Femur (tissue), 1 donor: ENCODE data around the gene ACBD6.
"Not testable (repeated sequence)": the region's sequence is repeated elsewhere in the genome, so short reads cannot be mapped to it uniquely, and the experiment has no call there.

Experiments
- DNase-seq: peaks from one replicate; pipeline ENCODE4 v3.0.0-alpha.2; 2017

Gene ACBD6, protein sequence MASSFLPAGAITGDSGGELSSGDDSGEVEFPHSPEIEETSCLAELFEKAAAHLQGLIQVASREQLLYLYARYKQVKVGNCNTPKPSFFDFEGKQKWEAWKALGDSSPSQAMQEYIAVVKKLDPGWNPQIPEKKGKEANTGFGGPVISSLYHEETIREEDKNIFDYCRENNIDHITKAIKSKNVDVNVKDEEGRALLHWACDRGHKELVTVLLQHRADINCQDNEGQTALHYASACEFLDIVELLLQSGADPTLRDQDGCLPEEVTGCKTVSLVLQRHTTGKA

DNA sequence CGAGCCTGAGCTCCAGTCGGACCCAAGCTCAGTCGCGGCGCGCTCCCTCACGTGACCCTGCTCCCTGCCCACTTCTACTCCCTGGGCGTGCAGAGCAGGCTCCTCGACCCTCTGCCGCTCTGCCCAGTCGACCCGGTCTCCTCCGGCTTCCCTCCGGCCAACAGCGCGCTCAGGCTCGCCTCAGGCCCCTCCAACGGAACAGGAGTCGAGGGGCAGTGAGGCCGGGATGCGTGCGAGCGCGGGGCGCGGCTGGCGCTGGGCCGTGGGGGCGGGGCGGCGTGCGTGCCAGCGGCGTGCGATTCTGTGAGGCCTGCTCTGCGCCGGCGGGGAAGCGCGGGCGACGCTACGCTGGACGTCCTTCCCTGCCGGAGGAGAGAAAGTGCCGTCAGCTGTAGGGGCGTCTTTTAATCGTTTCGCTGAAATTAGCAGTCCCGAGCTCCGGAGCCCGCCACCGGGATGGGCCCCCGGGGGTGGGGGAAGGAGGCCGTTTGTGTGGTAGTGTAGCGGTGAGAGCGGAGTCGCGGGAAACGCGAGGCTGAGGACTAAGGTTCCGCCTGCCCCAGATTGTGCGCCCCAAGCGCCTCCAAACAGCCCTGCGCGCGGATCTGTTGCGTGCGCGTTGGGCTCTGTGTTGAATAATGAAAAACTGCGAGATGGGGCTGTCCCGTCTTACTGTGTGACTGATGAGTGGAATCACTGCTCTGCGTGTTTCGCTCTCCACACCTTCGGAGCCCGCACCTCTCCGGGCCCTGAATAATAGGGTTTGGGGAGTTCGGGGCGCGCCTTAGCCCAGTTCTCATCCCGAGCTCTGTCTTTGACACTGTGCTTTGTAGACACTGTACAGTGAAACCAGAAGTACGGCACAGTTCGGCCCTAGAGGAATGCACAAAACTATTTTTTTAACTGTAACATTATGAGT is at the start of gene ACBD6:
ACBD6 (minus strand) TSS at position 217 of the 919 bp plus-strand sequence. CDS start 311 bp downstream, outside the sequence.
- peak; percentile 91 for DNase-seq

- DNase-seq: no peak
Measured at GRCh38 chr1:180551997-180552396, 49.6 kb upstream of the ACBD6 start.

DNA sequence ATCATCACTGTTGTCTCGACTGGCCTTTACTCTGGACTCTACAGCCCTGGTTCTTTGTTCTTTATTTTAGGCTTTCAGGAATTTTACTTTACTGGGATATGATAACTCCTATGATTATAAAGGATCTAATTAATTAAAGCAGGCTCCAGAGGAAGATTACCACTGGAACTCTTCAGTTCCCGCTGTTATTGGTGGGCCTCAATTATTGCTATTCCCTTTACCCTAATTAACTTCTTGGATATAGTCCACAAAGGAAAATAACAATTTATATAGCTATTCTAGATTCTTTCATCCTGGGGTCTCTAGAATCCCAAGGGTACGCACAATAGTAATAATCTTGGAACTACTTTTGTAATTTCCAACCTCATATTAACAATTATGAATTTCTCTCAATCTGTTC is 47.9 kb upstream of the ACBD6 start:
- no peak for DNase-seq

DNA sequence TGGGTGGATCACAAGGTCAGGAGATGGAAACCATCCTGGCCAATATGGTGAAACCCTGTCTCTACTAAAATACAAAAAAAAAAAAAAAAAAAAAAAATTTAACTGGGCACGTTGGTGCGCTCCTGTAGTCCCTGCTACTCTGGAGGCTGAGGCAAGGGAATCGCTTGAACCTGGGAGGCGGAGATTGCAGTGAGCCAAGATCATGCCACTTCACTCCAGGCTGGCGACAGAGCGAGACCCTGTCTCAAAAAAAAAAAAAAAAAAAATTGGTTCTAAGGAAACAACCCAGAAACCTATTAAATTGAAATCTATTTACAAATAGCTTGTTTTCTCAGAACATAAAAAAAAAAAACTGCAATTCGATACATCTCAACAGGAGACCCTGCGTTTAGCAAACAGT is 47.4 kb upstream of the ACBD6 start:
- not testable (repeated sequence) for DNase-seq

- no peak for DNase-seq
Measured at GRCh38 chr1:180548686-180549317, 46.4 kb upstream of the ACBD6 start.

DNA sequence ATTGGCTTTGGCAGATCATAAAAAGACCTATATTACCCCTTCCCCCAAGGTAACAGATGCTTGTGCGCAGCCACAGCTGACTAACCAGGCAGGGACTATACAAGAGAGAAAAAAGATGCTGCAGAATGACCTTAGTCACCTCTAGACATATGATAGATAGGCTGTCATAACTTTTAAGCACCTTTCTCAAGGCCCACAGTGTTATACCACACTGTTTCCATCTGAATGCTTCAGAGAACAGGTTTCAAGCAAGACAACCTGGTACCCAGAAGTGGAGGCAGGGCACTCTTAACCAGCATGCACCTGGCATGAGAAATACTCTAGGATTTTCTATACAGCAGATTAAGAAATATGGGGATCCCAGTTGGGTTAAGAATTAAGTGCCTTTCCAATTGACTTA is 43.6 kb upstream of the ACBD6 start:
- DNase-seq: no peak

DNA sequence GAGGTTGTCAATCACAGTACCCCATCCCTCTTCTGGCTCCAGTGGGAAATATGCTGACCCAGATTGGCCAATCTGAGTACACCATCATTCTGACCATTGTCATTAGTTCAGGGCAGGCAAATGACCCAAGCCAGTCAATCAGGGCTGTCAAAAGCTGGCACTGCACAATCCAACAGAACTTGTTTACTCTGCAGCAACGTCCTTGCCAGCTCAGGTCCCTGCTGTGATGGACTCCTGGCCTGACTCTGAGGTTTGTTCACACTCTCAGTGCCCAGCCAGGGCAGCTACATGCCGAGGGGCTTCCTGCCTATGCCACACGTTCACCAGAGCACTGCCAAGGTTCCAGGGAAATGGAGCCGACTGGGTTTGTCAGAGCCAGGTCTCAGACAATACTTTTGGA is 41.7 kb upstream of the ACBD6 start:
- no peak for DNase-seq

DNA sequence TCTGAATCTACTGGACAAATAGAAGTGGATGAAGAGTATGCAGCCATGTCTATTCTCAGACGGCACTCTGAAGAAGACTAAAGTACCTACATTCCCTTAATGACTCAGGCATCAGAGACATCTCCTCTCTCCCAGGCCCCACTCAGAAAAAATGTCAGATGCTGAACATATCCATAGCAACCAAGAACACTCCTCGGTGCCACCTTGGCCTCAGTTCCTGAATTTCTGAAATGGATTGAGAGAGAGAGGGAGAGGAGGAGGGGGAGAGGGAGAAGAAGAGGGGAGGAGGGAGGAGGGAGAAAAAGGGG is 40.4 kb upstream of the ACBD6 start:
- DNase-seq: no peak

GRCh38 chr1:180542113-180542837 is 39.9 kb upstream of the ACBD6 start:
- no peak for DNase-seq

DNA sequence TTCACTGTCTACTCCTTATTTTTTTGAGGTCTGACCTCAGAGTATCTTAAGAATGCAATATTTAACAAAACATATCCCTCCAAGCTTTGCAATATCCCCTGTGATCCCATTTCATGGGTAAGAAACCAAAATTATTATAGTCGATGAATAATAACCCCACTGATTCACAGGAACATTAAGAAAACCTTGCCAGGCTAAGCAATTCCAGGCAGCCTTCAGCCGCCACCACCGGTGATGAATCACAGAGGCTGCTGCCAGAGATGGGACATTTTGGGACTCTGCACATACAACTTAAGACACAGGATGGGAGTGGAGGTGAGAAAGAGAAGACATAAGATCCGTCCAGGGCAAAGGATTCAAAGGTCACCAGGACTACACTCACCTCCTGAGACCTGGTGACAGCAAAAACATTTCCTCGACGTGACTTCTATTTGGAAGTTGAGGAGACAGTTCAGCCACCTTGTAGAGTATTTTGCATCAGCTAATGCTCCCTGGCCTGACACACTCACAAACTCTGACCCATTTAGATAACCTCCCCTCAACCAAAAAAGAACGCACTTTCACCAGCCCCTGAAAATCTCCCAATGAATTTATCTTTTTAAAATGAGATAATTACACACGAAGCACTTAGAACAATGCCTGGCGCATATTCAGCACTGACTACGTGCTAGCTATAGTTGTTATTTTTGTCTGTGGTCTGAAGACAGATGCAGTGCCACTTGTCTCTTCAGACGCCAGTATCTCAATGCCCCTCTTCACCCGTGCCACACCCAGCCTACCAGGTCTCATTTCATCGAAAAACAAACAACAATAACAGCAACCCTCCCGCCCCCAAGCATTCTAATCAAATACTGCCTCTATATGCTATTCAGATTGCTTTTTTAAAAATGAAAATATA is 38.6 kb upstream of the ACBD6 start:
- DNase-seq: no peak

DNA sequence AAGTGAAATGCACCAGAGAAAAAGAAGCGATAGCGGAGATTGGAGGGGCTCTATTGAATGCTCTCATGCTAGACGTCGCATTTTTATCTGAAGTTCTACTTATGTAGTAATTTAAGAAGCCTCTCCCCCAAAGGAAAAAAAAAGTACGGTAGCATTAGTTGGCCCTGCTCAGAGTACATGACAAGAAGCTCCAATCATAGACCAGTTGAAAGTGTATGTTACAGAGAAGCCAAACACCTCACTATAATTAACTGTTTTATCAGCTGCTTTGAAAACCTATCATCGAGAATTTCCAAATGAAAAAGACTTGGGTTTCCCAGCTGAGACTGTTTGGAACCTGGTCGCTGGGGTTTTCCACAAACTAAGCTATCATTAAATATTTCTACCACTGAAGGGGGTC is 36.8 kb upstream of the ACBD6 start:
- DNase-seq: no peak

- no peak for DNase-seq
Measured at GRCh38 chr1:180536821-180537372, 34.5 kb upstream of the ACBD6 start.

- no peak for DNase-seq
Measured at GRCh38 chr1:180535418-180535999, 33.1 kb upstream of the ACBD6 start.

GRCh38 chr1:180534214-180534613 is 31.8 kb upstream of the ACBD6 start:
- DNase-seq: no peak

- peak; percentile 64 for DNase-seq
Measured at GRCh38 chr1:180533266-180533987, 31.1 kb upstream of the ACBD6 start.

- DNase-seq: no peak
Measured at GRCh38 chr1:180532854-180533253, 30.5 kb upstream of the ACBD6 start.

- DNase-seq: no peak
Measured at GRCh38 chr1:180530501-180530900, 28.1 kb upstream of the ACBD6 start.

GRCh38 chr1:180528868-180529470 is 26.6 kb upstream of the ACBD6 start:
- DNase-seq: no peak

DNA sequence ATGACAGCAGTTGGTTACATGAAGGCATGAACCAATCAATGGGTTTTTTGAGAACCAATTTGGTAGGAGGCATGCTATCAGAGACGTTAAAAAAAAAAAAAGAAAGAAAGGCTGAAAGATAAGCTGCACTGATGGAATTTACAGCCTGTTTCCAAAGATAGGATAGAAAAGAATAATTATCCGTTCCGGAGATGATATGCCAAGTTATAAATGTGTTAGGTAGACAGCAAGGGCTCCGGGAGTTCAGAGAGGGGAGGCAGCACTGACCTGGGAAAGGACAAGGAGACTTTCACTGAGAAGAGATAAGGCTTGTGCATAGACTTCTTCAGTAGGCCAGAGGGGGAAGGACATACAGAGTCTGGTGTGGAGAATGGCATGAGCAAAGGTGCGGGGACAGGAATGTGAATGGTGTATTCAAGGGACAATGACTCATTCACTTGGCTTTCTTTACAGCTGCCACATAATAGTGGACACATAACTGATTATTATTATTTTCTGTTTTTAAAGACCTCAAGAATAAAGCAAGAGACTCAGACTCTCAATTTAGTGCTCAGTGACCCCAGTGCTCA is 24.8 kb upstream of the ACBD6 start:
- no peak for DNase-seq

DNA sequence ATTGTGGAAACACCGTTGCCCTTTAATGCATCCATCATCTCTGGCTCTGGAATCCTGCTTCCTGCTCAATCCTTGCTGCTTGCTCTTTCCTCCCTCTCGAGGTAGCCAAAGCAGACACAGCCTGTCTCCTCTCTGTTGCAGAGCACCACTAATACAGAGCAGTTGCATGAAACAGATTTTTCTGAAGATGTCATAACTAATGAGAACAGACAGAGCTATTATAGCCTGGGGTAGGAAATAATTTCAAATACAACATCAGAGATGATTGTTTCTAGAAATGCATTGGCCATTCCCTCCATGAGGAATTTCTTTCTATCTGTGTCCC is 23.3 kb upstream of the ACBD6 start:
- DNase-seq: no peak
